Thyroid gland (tissue), 4 donors: ENCODE results near the gene L3MBTL4.

Source experiments
- POLR2A ChIP-seq, 2 donors: fragments of 450-650 bp; IDR thresholded peaks; one replicate each; pipeline ENCODE4 v1.6.1; 2017; ENCODE audit warnings: antibody characterized with exemption in 2 of 2, mild to moderate bottlenecking in 2 of 2, moderate library complexity in 1 of 2
- TF ChIP-seq, protein P1 (sequence below), 6 experiments: fragments of 200-600 bp in 3 of 6; fragments of 450-650 bp in 3 of 6; sonication (generic) in 3 of 6; IDR thresholded peaks; one replicate each; pipeline ENCODE4 v1.5.1; 2016 to 2019; ENCODE audit warnings: antibody characterized with exemption in 6 of 6, mild to moderate bottlenecking in 2 of 6, inconsistent platforms in 1 of 6, moderate library complexity in 1 of 6

DNA sequence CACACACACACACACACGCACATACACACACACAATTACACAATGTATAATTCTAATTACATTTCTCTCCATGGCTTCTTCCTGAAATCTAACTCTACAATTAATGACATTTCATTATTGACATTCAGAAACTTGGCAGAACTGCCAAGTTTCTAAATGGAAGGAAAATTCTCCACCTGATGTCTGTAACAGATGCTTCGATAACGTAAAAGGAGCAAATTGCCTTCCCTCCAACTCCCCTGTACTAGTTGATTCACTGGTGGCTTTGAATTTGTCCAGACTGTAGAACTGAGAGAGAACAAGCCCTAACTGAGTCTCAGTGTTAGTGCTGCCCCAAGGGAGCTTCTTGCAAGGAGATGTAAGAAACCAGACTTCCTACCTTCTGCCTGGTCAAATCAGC is 264.3 kb downstream of the L3MBTL4 start:
- TF ChIP-seq, protein P1, sequence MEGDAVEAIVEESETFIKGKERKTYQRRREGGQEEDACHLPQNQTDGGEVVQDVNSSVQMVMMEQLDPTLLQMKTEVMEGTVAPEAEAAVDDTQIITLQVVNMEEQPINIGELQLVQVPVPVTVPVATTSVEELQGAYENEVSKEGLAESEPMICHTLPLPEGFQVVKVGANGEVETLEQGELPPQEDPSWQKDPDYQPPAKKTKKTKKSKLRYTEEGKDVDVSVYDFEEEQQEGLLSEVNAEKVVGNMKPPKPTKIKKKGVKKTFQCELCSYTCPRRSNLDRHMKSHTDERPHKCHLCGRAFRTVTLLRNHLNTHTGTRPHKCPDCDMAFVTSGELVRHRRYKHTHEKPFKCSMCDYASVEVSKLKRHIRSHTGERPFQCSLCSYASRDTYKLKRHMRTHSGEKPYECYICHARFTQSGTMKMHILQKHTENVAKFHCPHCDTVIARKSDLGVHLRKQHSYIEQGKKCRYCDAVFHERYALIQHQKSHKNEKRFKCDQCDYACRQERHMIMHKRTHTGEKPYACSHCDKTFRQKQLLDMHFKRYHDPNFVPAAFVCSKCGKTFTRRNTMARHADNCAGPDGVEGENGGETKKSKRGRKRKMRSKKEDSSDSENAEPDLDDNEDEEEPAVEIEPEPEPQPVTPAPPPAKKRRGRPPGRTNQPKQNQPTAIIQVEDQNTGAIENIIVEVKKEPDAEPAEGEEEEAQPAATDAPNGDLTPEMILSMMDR (IDR thresholded peaks at IDR 0.05), result no peak
- no peak for TF ChIP-seq POLR2A (IDR thresholded peaks at IDR 0.05)
